A549 treated with Mapracorat at 1 μM for 4 hours (cell line): ENCODE results near the gene MNS1. TPM values are rescaled to one million over a fixed set of nuclear protein-coding genes. Genes with fewer than 3 reads are reported as not detected.

Experiments used
- total RNA-seq: library from RNA; stranded (reverse); fragments of 200-300 nt; extraction: Qiagen RNA extraction; gene quantifications from 5 replicates; pipeline ENCODE4 v1.2.3, GENCODE V29; 2022

MNS1 gene
- total RNA-seq = 2.7 to 3.6 TPM (median 2.8 TPM) in 5 replicates

GRCh38 chr15:56464893-56465520 lies at the start of gene MNS1:
Gene MNS1, minus strand, starts transcription at chr15:56465137. Its CDS starts 165 bp downstream, at chr15:56464972.

Other genes starting within 250 kb of the MNS1 start
- gene RFX7, start 221.3 kb downstream of the MNS1 start, total RNA-seq = 8.8 to 15.4 TPM (median 12.1 TPM) in 5 replicates
- gene TEX9, start 99.7 kb downstream of the MNS1 start, total RNA-seq = 3.8 to 5.2 TPM (median 4.7 TPM) in 5 replicates